Measurements from ENCODE around the gene SFTPB. TPM values are rescaled to one million over a fixed set of nuclear protein-coding genes. Genes with fewer than 3 reads are reported as not detected.

The SFTPB gene
- total and polyA plus RNA-seq, 4 donors, result not detected

DNA sequence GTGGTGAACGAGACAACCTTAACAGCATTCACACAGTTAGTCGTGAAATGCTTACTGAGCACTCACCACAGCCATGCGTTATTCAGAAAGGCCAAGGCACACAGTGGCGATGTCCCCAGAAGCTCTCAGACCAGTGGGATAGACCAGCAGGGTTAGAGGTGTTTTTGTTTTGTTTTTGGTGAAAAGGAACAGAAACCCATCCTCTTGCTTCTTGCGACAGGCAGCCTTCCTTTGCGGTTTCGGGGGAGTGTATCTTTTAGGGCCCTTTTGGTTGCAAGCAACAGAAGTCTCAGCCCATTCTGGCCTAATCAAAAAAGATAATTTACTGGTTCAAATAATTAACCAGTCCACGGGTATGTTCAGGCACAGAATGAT, 30.9 kb upstream of the SFTPB start:
- H3K27me3 ChIP-seq (ENCODE audit: control insufficient read depth in 4 of 4, insufficient read depth in 4 of 4, low read length in 3 of 4), result no peaks in the 10 kb centered on the region
- WGBS, result 92% methylated on average over 8 of the region's 8 CpGs
- TF ChIP-seq GABPA (IDR thresholded peaks at IDR 0.05 in 1 of 2, conservative IDR thresholded peaks at IDR 0.05 in 1 of 2) (no peak), RAD21 (IDR thresholded peaks at IDR 0.05) (no peak), ZBTB33 (IDR thresholded peaks at IDR 0.05) (no peak), FOXA1 (IDR thresholded peaks at IDR 0.05) (no peak), JUND (IDR thresholded peaks at IDR 0.05) (no peak), EGR1 (IDR thresholded peaks at IDR 0.05; ENCODE audit: low read depth in 2 of 2) (no peak), HNF4A (conservative IDR thresholded peaks at IDR 0.05) (no peak), TAF1 (conservative IDR thresholded peaks at IDR 0.05) (no peak), SP1 (IDR thresholded peaks at IDR 0.05) (no peak), FOXA2 (IDR thresholded peaks at IDR 0.05) (no peak), REST (IDR thresholded peaks at IDR 0.05) (no peak), YY1 (IDR thresholded peaks at IDR 0.05) (no peak), NR2F2 (IDR thresholded peaks at IDR 0.05) (no peak)
- TF ChIP-seq, protein P1, sequence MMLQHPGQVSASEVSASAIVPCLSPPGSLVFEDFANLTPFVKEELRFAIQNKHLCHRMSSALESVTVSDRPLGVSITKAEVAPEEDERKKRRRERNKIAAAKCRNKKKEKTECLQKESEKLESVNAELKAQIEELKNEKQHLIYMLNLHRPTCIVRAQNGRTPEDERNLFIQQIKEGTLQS (IDR thresholded peaks at IDR 0.05), result no peak
- TF ChIP-seq, protein P2, sequence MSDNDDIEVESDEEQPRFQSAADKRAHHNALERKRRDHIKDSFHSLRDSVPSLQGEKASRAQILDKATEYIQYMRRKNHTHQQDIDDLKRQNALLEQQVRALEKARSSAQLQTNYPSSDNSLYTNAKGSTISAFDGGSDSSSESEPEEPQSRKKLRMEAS (IDR thresholded peaks at IDR 0.05), result no peak
- TF ChIP-seq, protein P3, sequence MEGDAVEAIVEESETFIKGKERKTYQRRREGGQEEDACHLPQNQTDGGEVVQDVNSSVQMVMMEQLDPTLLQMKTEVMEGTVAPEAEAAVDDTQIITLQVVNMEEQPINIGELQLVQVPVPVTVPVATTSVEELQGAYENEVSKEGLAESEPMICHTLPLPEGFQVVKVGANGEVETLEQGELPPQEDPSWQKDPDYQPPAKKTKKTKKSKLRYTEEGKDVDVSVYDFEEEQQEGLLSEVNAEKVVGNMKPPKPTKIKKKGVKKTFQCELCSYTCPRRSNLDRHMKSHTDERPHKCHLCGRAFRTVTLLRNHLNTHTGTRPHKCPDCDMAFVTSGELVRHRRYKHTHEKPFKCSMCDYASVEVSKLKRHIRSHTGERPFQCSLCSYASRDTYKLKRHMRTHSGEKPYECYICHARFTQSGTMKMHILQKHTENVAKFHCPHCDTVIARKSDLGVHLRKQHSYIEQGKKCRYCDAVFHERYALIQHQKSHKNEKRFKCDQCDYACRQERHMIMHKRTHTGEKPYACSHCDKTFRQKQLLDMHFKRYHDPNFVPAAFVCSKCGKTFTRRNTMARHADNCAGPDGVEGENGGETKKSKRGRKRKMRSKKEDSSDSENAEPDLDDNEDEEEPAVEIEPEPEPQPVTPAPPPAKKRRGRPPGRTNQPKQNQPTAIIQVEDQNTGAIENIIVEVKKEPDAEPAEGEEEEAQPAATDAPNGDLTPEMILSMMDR (IDR thresholded peaks at IDR 0.05; ENCODE audit: low read depth, low read length, missing input control), result no peak
- H3K9me3 ChIP-seq (ENCODE audit: control insufficient read depth in 4 of 4, low read length in 3 of 4), result no peaks in the 10 kb centered on the region
- no peak for DNase-seq (ENCODE audit: low spot score)
- H3K4me3 ChIP-seq (ENCODE audit: low read depth in 1 of 3, low read length in 3 of 3), result no peak overlapping the region
- no peak overlapping the region for H3K9ac ChIP-seq (ENCODE audit: low read depth in 1 of 2, low read length in 2 of 2)
- H3K4me1 ChIP-seq (ENCODE audit: control insufficient read depth in 4 of 4, insufficient read depth in 4 of 4, low read length in 3 of 4), result peaks cover 0 to under 1% (median 0%) of the 10 kb centered on the region in 4 donors
- no peaks in the 10 kb centered on the region for H3K36me3 ChIP-seq (ENCODE audit: control insufficient read depth in 4 of 4, insufficient read depth in 3 of 4, low read depth in 1 of 4, low read length in 3 of 4)
- H3K27ac ChIP-seq (ENCODE audit: low read depth in 1 of 2, low read length in 2 of 2), result no peak overlapping the region

All from liver (tissue), 9 donors.